H1 (cell line): ENCODE measurements around the gene INTU. TPM values are rescaled to one million over a fixed set of nuclear protein-coding genes. Genes with fewer than 3 reads are reported as not detected.

Source experiments
- KDM4A ChIP-seq: IDR thresholded peaks from one replicate; pipeline ENCODE4 v1.7.1; 2012; ENCODE audit warnings: low read depth, mild to moderate bottlenecking, moderate library complexity, low read length, inconsistent platforms; ENCODE audit not compliant: severe bottlenecking
- NANOG ChIP-seq: IDR thresholded peaks from 2 replicates; pipeline ENCODE4 v1.6.1; 2011; ENCODE audit warnings: low read length, low read depth, mild to moderate bottlenecking, inconsistent platforms; ENCODE audit not compliant: insufficient read depth, poor library complexity, severe bottlenecking
- NRF1 ChIP-seq: IDR thresholded peaks from 2 replicates; pipeline ENCODE4 v1.6.1; 2011; ENCODE audit warnings: mild to moderate bottlenecking, low read depth, low read length, improper control_type of control experiment
- RBBP5 ChIP-seq: IDR thresholded peaks from 2 replicates; pipeline ENCODE4 v1.7.1; 2012; ENCODE audit warnings: low read depth, mild to moderate bottlenecking, inconsistent platforms, low read length, moderate library complexity, borderline replicate concordance
- TCF12 ChIP-seq: IDR thresholded peaks from 2 replicates; pipeline ENCODE4 v1.6.1; 2011; ENCODE audit warnings: low read depth, mild to moderate bottlenecking, low read length
- polyA plus RNA-seq, 7 experiments: library from polyadenylated mRNA; depleted of rRNA in 3 of 7; stranded (reverse) in 5 of 7; unstranded in 2 of 7; fragments of >200 nt in 5 of 7; fragments of 200-250 nt in 2 of 7; gene quantifications; 1 replicate in 5 of 7; 2 replicates in 1 of 7; 4 replicates in 1 of 7; pipeline versions ENCODE4 v1.2.1 to v1.2.3, GENCODE V29; 2011 to 2013; ENCODE audit warnings: missing spikeins in 2 of 7, mixed read lengths in 2 of 7
- total RNA-seq: library from RNA; stranded (reverse); fragmentation: NEBNext Ultra II Directional; extraction: Animal tissue kit (Norgen Biotek cat#: 25700); gene quantifications from 2 replicates; pipeline ENCODE4 v1.2.1, GENCODE V29; 2021

Gene INTU
- total and polyA plus RNA-seq, 2 of the 8 experiments (the other 6 are each of a cell fraction or from before 2014, with no cell fraction given) = 6.0 to 15.1 TPM

- no peak for TF ChIP-seq NRF1
- TF ChIP-seq KDM4A = no peak
- TF ChIP-seq TCF12 = no peak
- TF ChIP-seq NANOG = no peak
- no peak for TF ChIP-seq RBBP5
These were observed 27.6 kb downstream of the INTU start (continued) for GRCh38 chr4:127660284-127660885.
